MM.1S (cell line): ENCODE measurements around the gene ZNF774.

Experiments
- DNase-seq: peaks from one replicate; pipeline ENCODE4 v3.0.0-alpha.2; 2015
- H2AFZ ChIP-seq: fragments of 300-600 bp; sonication (generic); 2 replicates; pipeline ENCODE4 v1.6.0; 2016; ENCODE audit warnings: antibody characterized with exemption, low read length
- H3F3A ChIP-seq: fragments of 300-600 bp; sonication (generic); 2 replicates; pipeline ENCODE4 v1.6.1; 2016; ENCODE audit warnings: mild to moderate bottlenecking, antibody characterized with exemption, low read length, moderate library complexity, mixed read lengths; ENCODE audit not compliant: insufficient read depth
- H3K27ac ChIP-seq: fragments of 300-600 bp; sonication (generic); 2 replicates; pipeline ENCODE4 v1.5.1; 2016; ENCODE audit warnings: mild to moderate bottlenecking, low read length
- H3K27me3 ChIP-seq: fragments of 300-600 bp; sonication (generic); replicated peaks from 2 replicates; pipeline ENCODE4 v1.6.0; 2016; ENCODE audit warnings: low read length; ENCODE audit not compliant: insufficient read depth
- H3K36me3 ChIP-seq: fragments of 300-600 bp; sonication (generic); replicated peaks from 2 replicates; pipeline ENCODE4 v1.6.1; 2016; ENCODE audit warnings: mild to moderate bottlenecking, low read length, mixed read lengths; ENCODE audit not compliant: insufficient read depth
- H3K4me1 ChIP-seq: fragments of 300-600 bp; sonication (generic); 2 replicates; pipeline ENCODE4 v1.6.1; 2016; ENCODE audit warnings: low read length, mixed read lengths
- H3K4me2 ChIP-seq: fragments of 300-600 bp; sonication (generic); 2 replicates; pipeline ENCODE4 v1.6.0; 2016; ENCODE audit warnings: low read depth, low read length
- H3K4me3 ChIP-seq: fragments of 300-600 bp; sonication (generic); 2 replicates; pipeline ENCODE4 v1.5.1; 2016; ENCODE audit warnings: low read length, mixed read lengths
- H3K79me2 ChIP-seq: fragments of 300-600 bp; sonication (generic); 2 replicates; pipeline ENCODE4 v1.6.1; 2016; ENCODE audit warnings: mixed run types, low read length, mixed read lengths
- H3K9ac ChIP-seq: fragments of 300-600 bp; sonication (generic); 2 replicates; pipeline ENCODE4 v1.6.1; 2016; ENCODE audit warnings: low read length, mixed read lengths
- H3K9me2 ChIP-seq: fragments of 300-600 bp; sonication (generic); replicated peaks from 2 replicates; pipeline ENCODE4 v1.6.1; 2016; ENCODE audit warnings: mild to moderate bottlenecking, low read length, mixed read lengths; ENCODE audit not compliant: insufficient read depth
- H3K9me3 ChIP-seq: fragments of 300-600 bp; sonication (generic); replicated peaks from 2 replicates; pipeline ENCODE4 v1.6.1; 2016; ENCODE audit warnings: mild to moderate bottlenecking, low read length, mixed read lengths; ENCODE audit not compliant: insufficient read depth
- H4K20me1 ChIP-seq: fragments of 300-600 bp; sonication (generic); 2 replicates; pipeline ENCODE4 v1.6.1; 2016; ENCODE audit warnings: mild to moderate bottlenecking, low read length, moderate library complexity, mixed read lengths; ENCODE audit not compliant: insufficient read depth
- CTCF ChIP-seq: fragments of 300-600 bp; sonication (generic); IDR thresholded peaks from 2 replicates; pipeline ENCODE4 v1.5.1; 2016; ENCODE audit warnings: antibody characterized with exemption, low read length, mixed read lengths
- EZH2 ChIP-seq: fragments of 300-600 bp; sonication (generic); optimal IDR thresholded peaks from 2 replicates; pipeline ENCODE3; 2017; ENCODE audit warnings: low read depth, mild to moderate bottlenecking, antibody characterized with exemption, low read length, mixed read lengths
- EZH2phosphoT487 ChIP-seq: fragments of 300-600 bp; sonication (generic); IDR thresholded peaks from 2 replicates; pipeline ENCODE4 v1.6.1; 2018; ENCODE audit warnings: antibody characterized with exemption, low read length

ZNF774 gene

GRCh38 chr15:90326441-90326840 is 25.6 kb upstream of the ZNF774 start:
- Histone ChIP-seq H3K9me3 (no peaks in the 10 kb centered on the region), H3K36me3 (no peaks in the 10 kb centered on the region), H3K4me2 (no peak overlapping the region), H3K4me3 (no peak overlapping the region), H2AFZ (no peak overlapping the region), H3K79me2 (no peaks in the 10 kb centered on the region), H3K27ac (no peak overlapping the region), H3F3A (no peaks in the 10 kb centered on the region), H4K20me1 (no peaks in the 10 kb centered on the region), H3K9me2 (no peaks in the 10 kb centered on the region), H3K4me1 (no peaks in the 10 kb centered on the region), H3K27me3 (no peaks in the 10 kb centered on the region), H3K9ac (no peak overlapping the region)
- no peak for DNase-seq
- TF ChIP-seq EZH2phosphoT487 (no peak), CTCF (no peak), EZH2 (no peak)

- no peak overlapping the region for H3K4me3 ChIP-seq
- no peak for DNase-seq
- TF ChIP-seq EZH2 (no peak), CTCF (no peak), EZH2phosphoT487 (no peak)
- no peaks in the 10 kb centered on the region for H3K79me2 ChIP-seq
- H3F3A ChIP-seq, result no peaks in the 10 kb centered on the region
- H3K9me2 ChIP-seq, result no peaks in the 10 kb centered on the region
- no peak overlapping the region for H3K4me2 ChIP-seq
- no peaks in the 10 kb centered on the region for H4K20me1 ChIP-seq
- no peaks in the 10 kb centered on the region for H3K4me1 ChIP-seq
- no peak overlapping the region for H3K9ac ChIP-seq
- H3K27ac ChIP-seq, result no peak overlapping the region
- no peaks in the 10 kb centered on the region for H3K36me3 ChIP-seq
- H3K9me3 ChIP-seq, result no peaks in the 10 kb centered on the region
- H2AFZ ChIP-seq, result no peak overlapping the region
- no peaks in the 10 kb centered on the region for H3K27me3 ChIP-seq
Observed at GRCh38 chr15:90327311-90327710, 24.8 kb upstream of the ZNF774 start.

GRCh38 chr15:90334304-90334731 is 17.8 kb upstream of the ZNF774 start:
- Histone ChIP-seq H3K27ac (no peak overlapping the region), H3K36me3 (no peaks in the 10 kb centered on the region), H4K20me1 (no peaks in the 10 kb centered on the region), H3K9ac (no peak overlapping the region), H3K27me3 (no peaks in the 10 kb centered on the region), H3K9me2 (no peaks in the 10 kb centered on the region), H3K4me3 (no peak overlapping the region), H3K4me2 (no peak overlapping the region), H3K79me2 (no peaks in the 10 kb centered on the region), H3F3A (no peaks in the 10 kb centered on the region), H3K4me1 (no peaks in the 10 kb centered on the region), H2AFZ (no peak overlapping the region), H3K9me3 (no peaks in the 10 kb centered on the region)
- TF ChIP-seq EZH2 (no peak), EZH2phosphoT487 (no peak), CTCF (no peak)
- DNase-seq, result no peak
